A549 (cell line): ENCODE results near the gene FBXO2.

ENCODE experiments used
- CHD2 ChIP-seq: fragments of 150-350 bp; IDR thresholded peaks from 2 replicates; pipeline ENCODE4 v1.6.1; 2014; ENCODE audit warnings: low read length; ENCODE audit not compliant: partially characterized antibody
- EP300 ChIP-seq, 2 experiments: fragments of >200 bp; sonication (Bioruptor Twin); formaldehyde crosslinking; IDR thresholded peaks; 2 replicates in 1 of 2; 3 replicates in 1 of 2; pipeline ENCODE4 v1.6.1; 2016 to 2017
- ESRRA ChIP-seq: fragments of 150-350 bp; IDR thresholded peaks from 2 replicates; pipeline ENCODE4 v1.6.1; 2014; ENCODE audit warnings: mild to moderate bottlenecking, low read length, borderline replicate concordance
- POLR2A ChIP-seq: IDR thresholded peaks from 2 replicates; pipeline ENCODE4 v1.6.1; 2012; ENCODE audit warnings: mild to moderate bottlenecking, low read length
- TP53 ChIP-seq: fragments of 250-450 bp; sonication (Bioruptor Pico); IDR thresholded peaks from 2 replicates; pipeline ENCODE4 v1.5.0; 2021; ENCODE audit warnings: mild to moderate bottlenecking, moderate library complexity
- USF2 ChIP-seq: fragments of 450-650 bp; IDR thresholded peaks from 2 replicates; pipeline ENCODE4 v1.6.1; 2014; ENCODE audit warnings: antibody characterized with exemption
- TF ChIP-seq, protein P1 (sequence below): fragments of >200 bp; sonication (Bioruptor Twin); formaldehyde crosslinking; IDR thresholded peaks from 3 replicates; pipeline ENCODE4 v1.5.1; 2016
- TF ChIP-seq, protein P2 (sequence below): fragments of 200-600 bp; sonication (generic); IDR thresholded peaks from 2 replicates; pipeline ENCODE4 v1.6.1; 2016; ENCODE audit warnings: antibody characterized with exemption, mild to moderate bottlenecking, moderate library complexity

DNA sequence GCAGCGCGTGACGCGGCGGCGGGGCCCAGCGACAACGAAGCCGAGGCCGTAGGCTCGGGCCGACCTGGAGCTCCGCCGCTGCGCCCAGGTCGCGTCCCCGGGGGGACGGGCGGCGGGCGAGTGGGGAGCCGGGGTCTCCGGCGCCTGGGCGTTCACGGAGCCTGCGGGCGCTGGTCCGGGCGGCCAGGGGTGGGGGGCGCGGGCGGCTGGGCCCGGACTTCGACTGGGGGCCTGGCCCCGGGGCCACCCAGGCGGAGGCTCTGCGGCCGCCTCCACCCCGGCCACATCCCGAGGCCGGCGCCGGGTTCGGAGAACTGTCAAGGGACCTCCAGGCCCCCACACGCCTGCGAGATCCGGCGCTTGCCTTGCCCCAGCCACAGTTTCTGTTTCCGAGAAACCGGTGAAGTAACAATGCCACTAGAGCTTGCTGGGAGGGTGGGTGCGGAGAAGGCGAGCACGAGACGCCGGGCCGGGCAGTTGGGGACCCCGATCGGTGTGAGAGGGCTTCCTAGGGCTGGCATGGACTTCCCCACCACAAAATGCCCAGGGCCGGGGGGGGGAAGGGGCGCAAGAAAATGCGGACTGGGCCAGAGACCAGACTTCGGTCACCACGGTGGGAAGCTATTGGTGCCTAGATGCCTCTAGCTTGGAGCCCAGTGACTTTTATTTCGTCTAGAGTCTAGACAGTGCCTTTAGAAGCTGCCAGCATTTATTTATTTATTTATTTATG is 10.3 kb upstream of the FBXO2 start:
- TF ChIP-seq, protein P1, sequence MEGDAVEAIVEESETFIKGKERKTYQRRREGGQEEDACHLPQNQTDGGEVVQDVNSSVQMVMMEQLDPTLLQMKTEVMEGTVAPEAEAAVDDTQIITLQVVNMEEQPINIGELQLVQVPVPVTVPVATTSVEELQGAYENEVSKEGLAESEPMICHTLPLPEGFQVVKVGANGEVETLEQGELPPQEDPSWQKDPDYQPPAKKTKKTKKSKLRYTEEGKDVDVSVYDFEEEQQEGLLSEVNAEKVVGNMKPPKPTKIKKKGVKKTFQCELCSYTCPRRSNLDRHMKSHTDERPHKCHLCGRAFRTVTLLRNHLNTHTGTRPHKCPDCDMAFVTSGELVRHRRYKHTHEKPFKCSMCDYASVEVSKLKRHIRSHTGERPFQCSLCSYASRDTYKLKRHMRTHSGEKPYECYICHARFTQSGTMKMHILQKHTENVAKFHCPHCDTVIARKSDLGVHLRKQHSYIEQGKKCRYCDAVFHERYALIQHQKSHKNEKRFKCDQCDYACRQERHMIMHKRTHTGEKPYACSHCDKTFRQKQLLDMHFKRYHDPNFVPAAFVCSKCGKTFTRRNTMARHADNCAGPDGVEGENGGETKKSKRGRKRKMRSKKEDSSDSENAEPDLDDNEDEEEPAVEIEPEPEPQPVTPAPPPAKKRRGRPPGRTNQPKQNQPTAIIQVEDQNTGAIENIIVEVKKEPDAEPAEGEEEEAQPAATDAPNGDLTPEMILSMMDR: peak; percentile 11; the same call in 1 of the 3 replicates
- TF ChIP-seq, protein P2, sequence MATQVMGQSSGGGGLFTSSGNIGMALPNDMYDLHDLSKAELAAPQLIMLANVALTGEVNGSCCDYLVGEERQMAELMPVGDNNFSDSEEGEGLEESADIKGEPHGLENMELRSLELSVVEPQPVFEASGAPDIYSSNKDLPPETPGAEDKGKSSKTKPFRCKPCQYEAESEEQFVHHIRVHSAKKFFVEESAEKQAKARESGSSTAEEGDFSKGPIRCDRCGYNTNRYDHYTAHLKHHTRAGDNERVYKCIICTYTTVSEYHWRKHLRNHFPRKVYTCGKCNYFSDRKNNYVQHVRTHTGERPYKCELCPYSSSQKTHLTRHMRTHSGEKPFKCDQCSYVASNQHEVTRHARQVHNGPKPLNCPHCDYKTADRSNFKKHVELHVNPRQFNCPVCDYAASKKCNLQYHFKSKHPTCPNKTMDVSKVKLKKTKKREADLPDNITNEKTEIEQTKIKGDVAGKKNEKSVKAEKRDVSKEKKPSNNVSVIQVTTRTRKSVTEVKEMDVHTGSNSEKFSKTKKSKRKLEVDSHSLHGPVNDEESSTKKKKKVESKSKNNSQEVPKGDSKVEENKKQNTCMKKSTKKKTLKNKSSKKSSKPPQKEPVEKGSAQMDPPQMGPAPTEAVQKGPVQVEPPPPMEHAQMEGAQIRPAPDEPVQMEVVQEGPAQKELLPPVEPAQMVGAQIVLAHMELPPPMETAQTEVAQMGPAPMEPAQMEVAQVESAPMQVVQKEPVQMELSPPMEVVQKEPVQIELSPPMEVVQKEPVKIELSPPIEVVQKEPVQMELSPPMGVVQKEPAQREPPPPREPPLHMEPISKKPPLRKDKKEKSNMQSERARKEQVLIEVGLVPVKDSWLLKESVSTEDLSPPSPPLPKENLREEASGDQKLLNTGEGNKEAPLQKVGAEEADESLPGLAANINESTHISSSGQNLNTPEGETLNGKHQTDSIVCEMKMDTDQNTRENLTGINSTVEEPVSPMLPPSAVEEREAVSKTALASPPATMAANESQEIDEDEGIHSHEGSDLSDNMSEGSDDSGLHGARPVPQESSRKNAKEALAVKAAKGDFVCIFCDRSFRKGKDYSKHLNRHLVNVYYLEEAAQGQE: no peak
- TF ChIP-seq USF2 (no peak), EP300 (IDR thresholded peaks at IDR 0.05) (no peak), CHD2 (no peak), TP53 (CRISPR knock-in tag) (no peak), ESRRA (no peak), POLR2A (no peak)
